ENCODE data around the gene ANKFY1.

DNA sequence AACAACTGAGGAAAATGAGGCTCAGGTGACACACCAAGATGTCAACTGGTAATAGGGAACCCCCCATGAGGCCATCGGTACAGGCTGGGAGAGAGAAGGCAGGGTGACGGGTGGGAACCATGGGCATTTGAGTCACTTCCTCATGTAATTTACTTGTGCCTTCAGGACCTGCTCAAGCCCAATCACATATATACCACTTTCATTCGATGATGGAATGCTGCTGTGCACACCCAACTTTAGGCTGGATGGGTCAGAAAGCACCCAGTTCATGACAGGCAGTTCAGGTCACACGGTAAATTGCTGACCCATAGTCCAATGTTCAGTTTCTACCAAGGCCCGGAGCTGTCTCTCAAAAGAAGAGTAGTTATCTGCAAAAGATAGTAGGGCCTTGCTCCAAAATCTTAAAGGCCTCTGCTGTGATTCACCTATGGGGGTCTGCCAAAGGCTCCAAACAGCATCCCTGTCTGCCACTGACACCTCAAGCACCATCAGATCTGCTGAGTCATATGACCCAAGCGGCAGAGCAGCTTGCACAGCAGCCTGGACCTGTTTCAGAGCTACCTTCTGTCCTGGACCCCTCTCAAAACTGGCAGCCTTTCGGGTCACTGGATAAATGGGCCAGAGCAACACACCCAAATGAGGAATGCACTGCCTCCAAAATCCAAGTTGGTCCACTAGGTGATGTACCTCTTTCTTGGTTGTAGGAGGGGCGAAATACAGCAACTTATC lies 145.6 kb downstream of the ANKFY1 start:
- TF ChIP-seq, protein P1, sequence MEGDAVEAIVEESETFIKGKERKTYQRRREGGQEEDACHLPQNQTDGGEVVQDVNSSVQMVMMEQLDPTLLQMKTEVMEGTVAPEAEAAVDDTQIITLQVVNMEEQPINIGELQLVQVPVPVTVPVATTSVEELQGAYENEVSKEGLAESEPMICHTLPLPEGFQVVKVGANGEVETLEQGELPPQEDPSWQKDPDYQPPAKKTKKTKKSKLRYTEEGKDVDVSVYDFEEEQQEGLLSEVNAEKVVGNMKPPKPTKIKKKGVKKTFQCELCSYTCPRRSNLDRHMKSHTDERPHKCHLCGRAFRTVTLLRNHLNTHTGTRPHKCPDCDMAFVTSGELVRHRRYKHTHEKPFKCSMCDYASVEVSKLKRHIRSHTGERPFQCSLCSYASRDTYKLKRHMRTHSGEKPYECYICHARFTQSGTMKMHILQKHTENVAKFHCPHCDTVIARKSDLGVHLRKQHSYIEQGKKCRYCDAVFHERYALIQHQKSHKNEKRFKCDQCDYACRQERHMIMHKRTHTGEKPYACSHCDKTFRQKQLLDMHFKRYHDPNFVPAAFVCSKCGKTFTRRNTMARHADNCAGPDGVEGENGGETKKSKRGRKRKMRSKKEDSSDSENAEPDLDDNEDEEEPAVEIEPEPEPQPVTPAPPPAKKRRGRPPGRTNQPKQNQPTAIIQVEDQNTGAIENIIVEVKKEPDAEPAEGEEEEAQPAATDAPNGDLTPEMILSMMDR (IDR thresholded peaks at IDR 0.05), result no peak
- TF ChIP-seq ZFX (IDR thresholded peaks at IDR 0.05; ENCODE audit: borderline replicate concordance), result no peak

Data from 22Rv1 (cell line).